Neural cell (in vitro differentiated cells): ENCODE results near the gene ONECUT3. TPM values are rescaled to one million over a fixed set of nuclear protein-coding genes. Genes with fewer than 3 reads are reported as not detected.

Experiments used
- H2AFZ ChIP-seq: fragments of 200-600, 300-800 bp; sonication (generic), shearing (Covaris generic); 2 replicates; pipeline ENCODE4 v1.6.0; 2014; ENCODE audit warnings: low read depth, mild to moderate bottlenecking, antibody characterized with exemption, low read length, moderate library complexity
- H3F3A ChIP-seq: fragments of 200-600 bp; shearing (Covaris generic); 2 replicates; pipeline ENCODE4 v1.6.1; 2016; ENCODE audit warnings: mild to moderate bottlenecking, moderate library complexity, mixed read lengths, antibody characterized with exemption, low read length; ENCODE audit not compliant: insufficient read depth, poor library complexity, severe bottlenecking
- H3K27ac ChIP-seq: fragments of 200-600, 300-800 bp; sonication (generic), shearing (Covaris generic); 2 replicates; pipeline ENCODE4 v1.5.1; 2014; ENCODE audit warnings: mild to moderate bottlenecking, low read length, moderate library complexity
- H3K27me3 ChIP-seq: fragments of 300-800, 200-600 bp; sonication (generic), shearing (Covaris generic); 2 replicates; pipeline ENCODE4 v1.6.0; 2014; ENCODE audit warnings: mild to moderate bottlenecking, low read depth, low read length, moderate library complexity; ENCODE audit not compliant: insufficient read depth
- H3K36me3 ChIP-seq: fragments of 300-800, 200-600 bp; sonication (generic), shearing (Covaris generic); 2 replicates; pipeline ENCODE4 v1.5.1; 2014; ENCODE audit warnings: mild to moderate bottlenecking, antibody characterized with exemption, low read length, moderate library complexity; ENCODE audit not compliant: insufficient read depth
- H3K4me2 ChIP-seq: fragments of 300-800, 200-600 bp; sonication (generic), shearing (Covaris generic); 2 replicates; pipeline ENCODE4 v1.6.0; 2014; ENCODE audit warnings: mild to moderate bottlenecking, low read length
- H3K4me3 ChIP-seq: fragments of 300-800, 200-600 bp; sonication (generic), shearing (Covaris generic); 2 replicates; pipeline ENCODE4 v1.5.1; 2014; ENCODE audit warnings: mild to moderate bottlenecking, low read length, moderate library complexity
- H3K79me2 ChIP-seq: fragments of 200-600 bp; shearing (Covaris generic); replicated peaks from 2 replicates; pipeline ENCODE4 v1.6.0; 2014; ENCODE audit warnings: mild to moderate bottlenecking, low read length, moderate library complexity; ENCODE audit not compliant: insufficient read depth
- H3K9ac ChIP-seq: fragments of 300-800, 200-600 bp; sonication (generic), shearing (Covaris generic); 2 replicates; pipeline ENCODE4 v1.6.1; 2016; ENCODE audit warnings: mild to moderate bottlenecking, low read length, mixed read lengths
- H3K9me2 ChIP-seq: fragments of 200-600 bp; shearing (Covaris generic); 2 replicates; pipeline ENCODE4 v1.6.1; 2016; ENCODE audit warnings: mild to moderate bottlenecking, low read length, mixed read lengths; ENCODE audit not compliant: insufficient read depth
- H3K9me3 ChIP-seq: fragments of 200-600, 300-800 bp; sonication (generic), shearing (Covaris generic); 2 replicates; pipeline ENCODE4 v1.6.1; 2016; ENCODE audit warnings: mild to moderate bottlenecking, mixed run types, low read length, moderate library complexity, mixed read lengths
- H4K20me1 ChIP-seq: fragments of 200-600 bp; shearing (Covaris generic); 2 replicates; pipeline ENCODE4 v1.6.1; 2016; ENCODE audit warnings: mild to moderate bottlenecking, mixed run types; ENCODE audit not compliant: insufficient read depth
- CTCF ChIP-seq: fragments of 450-650 bp; IDR thresholded peaks from 2 replicates; pipeline ENCODE4 v1.5.1; 2014; ENCODE audit warnings: antibody characterized with exemption, mild to moderate bottlenecking, moderate library complexity; ENCODE audit not compliant: poor library complexity, severe bottlenecking
- EP300 ChIP-seq: fragments of 450-650 bp; conservative IDR thresholded peaks from 2 replicates; pipeline ENCODE4 v1.6.1; 2014; ENCODE audit warnings: antibody characterized with exemption, mild to moderate bottlenecking, moderate library complexity; ENCODE audit not compliant: poor library complexity, severe bottlenecking
- EZH2 ChIP-seq: fragments of 200-600, 300-800 bp; shearing (Covaris generic), sonication (generic); IDR thresholded peaks from 2 replicates; pipeline ENCODE4 v1.6.1; 2014; ENCODE audit warnings: antibody characterized with exemption, low read length, borderline replicate concordance, mild to moderate bottlenecking; ENCODE audit not compliant: insufficient read depth, poor library complexity, severe bottlenecking
- MXI1 ChIP-seq: fragments of 450-650 bp; conservative IDR thresholded peaks from 2 replicates; pipeline ENCODE4 v1.6.1; 2014; ENCODE audit warnings: antibody characterized with exemption, mild to moderate bottlenecking; ENCODE audit not compliant: poor library complexity, severe bottlenecking
- POLR2AphosphoS5 ChIP-seq: IDR thresholded peaks from 2 replicates; pipeline ENCODE4 v1.6.1; 2012
- RAD21 ChIP-seq: fragments of 450-650 bp; conservative IDR thresholded peaks from 2 replicates; pipeline ENCODE4 v1.6.1; 2014; ENCODE audit warnings: antibody characterized with exemption, mild to moderate bottlenecking, moderate library complexity
- REST ChIP-seq: IDR thresholded peaks from 2 replicates; pipeline ENCODE4 v1.6.1; 2012; ENCODE audit warnings: borderline replicate concordance
- SMC3 ChIP-seq: fragments of 450-650 bp; conservative IDR thresholded peaks from 2 replicates; pipeline ENCODE4 v1.6.1; 2014; ENCODE audit warnings: antibody characterized with exemption, mild to moderate bottlenecking, moderate library complexity; ENCODE audit not compliant: poor library complexity
- TAF1 ChIP-seq: IDR thresholded peaks from 2 replicates; pipeline ENCODE4 v1.6.1; 2012; ENCODE audit warnings: low read depth
- polyA plus RNA-seq: library from polyadenylated mRNA; depleted of rRNA; stranded (reverse); fragments of >200 nt; gene quantifications from 2 replicates; pipeline ENCODE4 v1.2.3, GENCODE V29; 2014

The ONECUT3 gene
- polyA plus RNA-seq, 1 donor from 2014 or later: 0.45 TPM

DNA sequence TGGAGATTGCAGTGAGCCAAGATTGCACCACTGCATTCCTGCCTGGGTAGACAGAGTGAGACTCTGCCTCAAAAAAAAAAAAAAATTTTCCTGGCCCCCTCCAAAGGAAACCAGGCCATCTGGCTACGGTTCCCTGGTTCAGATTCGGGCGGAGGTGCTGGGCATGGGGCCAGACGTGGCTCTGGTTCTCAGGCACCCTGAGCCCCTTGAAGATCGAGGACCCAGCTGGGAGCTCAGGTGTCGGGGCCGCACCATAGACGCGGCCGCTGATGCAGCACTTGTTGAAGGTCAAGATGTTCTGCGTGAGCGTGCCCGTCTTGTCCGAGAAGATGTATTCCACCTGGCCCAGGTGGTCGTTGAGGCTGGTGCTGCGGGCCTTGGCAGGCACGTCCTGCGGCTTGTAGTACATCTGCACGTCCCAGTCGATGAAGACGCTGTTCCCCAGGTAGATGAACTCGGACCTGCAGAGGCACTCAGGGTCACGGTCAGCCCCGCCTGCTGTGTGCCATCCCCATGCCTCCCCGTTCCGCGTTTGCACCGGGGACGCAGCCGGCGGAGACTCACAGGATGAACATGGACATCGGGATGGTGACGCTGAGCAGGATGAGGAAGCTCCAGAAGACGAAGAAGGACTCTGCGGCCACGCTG lies 46.5 kb downstream of the ONECUT3 start:
- no peaks in the 10 kb centered on the region for H3K27me3 ChIP-seq
- H3K27ac ChIP-seq: no peak overlapping the region
- H3K36me3 ChIP-seq: no peaks in the 10 kb centered on the region
- no peak for TF ChIP-seq RAD21
- no peak for TF ChIP-seq SMC3
- no peak for TF ChIP-seq MXI1
- TF ChIP-seq EP300: no peak
- TF ChIP-seq REST: no peak
- no peak for TF ChIP-seq EZH2
- no peak for TF ChIP-seq POLR2AphosphoS5
- no peak for TF ChIP-seq TAF1
- no peak for TF ChIP-seq CTCF
- no peaks in the 10 kb centered on the region for H3F3A ChIP-seq
- H3K9me3 ChIP-seq: no peaks in the 10 kb centered on the region
- H3K79me2 ChIP-seq: no peaks in the 10 kb centered on the region
- no peak overlapping the region for H3K4me2 ChIP-seq
- H2AFZ ChIP-seq: no peak overlapping the region
- no peaks in the 10 kb centered on the region for H4K20me1 ChIP-seq
- H3K9ac ChIP-seq: no peak overlapping the region
- no peak overlapping the region for H3K4me3 ChIP-seq
- H3K9me2 ChIP-seq: no peaks in the 10 kb centered on the region

DNA sequence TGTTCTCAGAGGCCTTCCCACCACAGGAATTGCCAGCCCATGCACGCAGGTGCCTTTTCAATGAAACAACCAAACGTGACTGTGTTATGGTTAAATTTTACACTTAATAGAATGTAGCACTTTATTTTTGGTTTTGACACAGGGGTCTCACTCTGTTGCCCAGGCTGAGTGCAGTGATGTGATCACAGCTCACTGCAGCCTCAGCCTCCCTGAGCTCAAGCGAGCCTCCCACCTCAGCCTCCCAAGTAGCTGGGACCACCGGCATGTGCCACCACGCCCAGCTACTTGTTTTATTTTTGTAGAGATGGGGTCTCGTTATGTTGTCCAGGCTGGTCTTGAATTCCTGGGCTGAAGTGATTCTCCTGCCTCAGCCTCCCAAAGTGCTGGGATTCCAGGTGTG lies 51.6 kb downstream of the ONECUT3 start:
- Histone ChIP-seq H3K9me2 (no peaks in the 10 kb centered on the region), H3K9me3 (no peaks in the 10 kb centered on the region), H4K20me1 (no peaks in the 10 kb centered on the region), H3K27me3 (no peaks in the 10 kb centered on the region), H3K9ac (no peak overlapping the region), H2AFZ (no peak overlapping the region), H3K27ac (no peak overlapping the region), H3K79me2 (no peaks in the 10 kb centered on the region), H3K36me3 (no peaks in the 10 kb centered on the region), H3K4me3 (no peak overlapping the region), H3K4me2 (no peak overlapping the region), H3F3A (no peaks in the 10 kb centered on the region)
- TF ChIP-seq MXI1: no peak
- no peak for TF ChIP-seq EZH2
- no peak for TF ChIP-seq SMC3
- TF ChIP-seq EP300: no peak
- TF ChIP-seq POLR2AphosphoS5: no peak
- TF ChIP-seq RAD21: no peak
- TF ChIP-seq TAF1: no peak
- no peak for TF ChIP-seq REST
- TF ChIP-seq CTCF: no peak
